C1 segment of cervical spinal cord (tissue), 14 donors: ENCODE results near the gene SLC13A3.
A peak's percentile ranks its signal among the peaks of the same experiment; 100 is the strongest.
"Not testable (repeated sequence)": the region's sequence is repeated elsewhere in the genome, so short reads cannot be mapped to it uniquely, and the experiment has no call there.

Experiments
- DNase-seq, 14 donors: peaks; one replicate each; lab custom pipeline; 2025; lab: John Stamatoyannopoulos, UW

SLC13A3 gene

DNA sequence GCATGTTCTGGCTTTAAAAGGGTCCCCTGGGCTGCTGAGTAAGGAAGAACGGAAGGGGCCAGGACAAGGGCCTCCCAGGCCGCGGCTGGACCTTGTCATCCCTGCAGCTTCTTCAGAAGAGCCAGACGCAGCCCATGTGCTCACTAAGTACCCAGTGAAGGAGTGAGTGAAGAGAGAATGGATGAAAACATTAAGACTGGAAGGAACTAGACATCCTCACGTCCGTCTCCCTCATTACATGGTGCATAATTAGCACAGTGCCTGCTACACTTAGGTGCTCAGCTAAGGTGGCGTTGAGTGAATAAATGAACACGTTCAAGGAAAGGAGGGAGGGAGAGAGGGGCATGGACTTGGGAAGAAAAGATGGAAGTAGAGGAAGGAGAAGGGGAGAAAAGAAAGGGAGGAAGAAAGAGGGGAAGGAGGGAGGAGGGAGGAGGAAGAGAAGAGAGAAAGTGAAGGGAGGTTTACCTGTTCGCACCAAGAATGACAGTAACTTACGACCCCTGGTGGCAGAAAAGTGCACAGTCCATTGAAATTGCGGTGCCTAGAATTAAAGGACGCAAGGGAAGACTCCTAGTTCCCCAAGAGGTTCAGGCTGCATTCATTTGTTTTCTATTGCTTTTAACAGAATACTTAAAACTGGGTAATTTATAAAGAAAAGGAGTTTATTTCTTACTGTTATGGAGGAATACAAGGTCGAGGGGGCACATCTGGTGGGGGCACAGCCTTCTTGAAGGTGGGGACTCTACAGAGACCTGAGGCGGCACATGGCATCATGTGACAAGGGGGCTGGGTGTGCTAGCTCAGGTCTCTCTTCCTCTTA lies 30.0 kb upstream of the SLC13A3 start:
- peak in 8 of 14 donors; percentile 12 to 43 (median 25) for DNase-seq

- no peak for DNase-seq
Observed at GRCh38 chr20:46680684-46681031, 29.4 kb upstream of the SLC13A3 start.

GRCh38 chr20:46678516-46678915 lies 27.3 kb upstream of the SLC13A3 start:
- no peak for DNase-seq

DNA sequence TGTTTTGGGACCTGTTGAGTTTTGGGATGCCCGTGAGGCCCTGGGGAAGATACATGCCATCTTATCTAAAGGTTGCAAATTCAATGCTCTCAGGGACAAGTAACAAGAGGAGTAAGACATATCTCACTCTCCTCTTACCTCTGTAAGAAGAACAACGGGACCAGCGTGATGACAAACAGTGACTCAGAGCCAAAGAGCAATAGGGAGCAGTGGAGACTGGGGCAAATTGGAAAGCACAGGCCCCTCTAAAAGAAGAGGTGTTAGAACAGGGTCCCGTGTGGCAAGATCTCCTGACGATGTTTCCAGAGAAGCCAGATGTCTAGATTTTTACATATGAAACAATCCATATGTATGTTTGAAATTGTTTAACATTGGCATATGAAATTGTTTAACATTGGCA lies 26.3 kb upstream of the SLC13A3 start:
- DNase-seq: no peak

DNA sequence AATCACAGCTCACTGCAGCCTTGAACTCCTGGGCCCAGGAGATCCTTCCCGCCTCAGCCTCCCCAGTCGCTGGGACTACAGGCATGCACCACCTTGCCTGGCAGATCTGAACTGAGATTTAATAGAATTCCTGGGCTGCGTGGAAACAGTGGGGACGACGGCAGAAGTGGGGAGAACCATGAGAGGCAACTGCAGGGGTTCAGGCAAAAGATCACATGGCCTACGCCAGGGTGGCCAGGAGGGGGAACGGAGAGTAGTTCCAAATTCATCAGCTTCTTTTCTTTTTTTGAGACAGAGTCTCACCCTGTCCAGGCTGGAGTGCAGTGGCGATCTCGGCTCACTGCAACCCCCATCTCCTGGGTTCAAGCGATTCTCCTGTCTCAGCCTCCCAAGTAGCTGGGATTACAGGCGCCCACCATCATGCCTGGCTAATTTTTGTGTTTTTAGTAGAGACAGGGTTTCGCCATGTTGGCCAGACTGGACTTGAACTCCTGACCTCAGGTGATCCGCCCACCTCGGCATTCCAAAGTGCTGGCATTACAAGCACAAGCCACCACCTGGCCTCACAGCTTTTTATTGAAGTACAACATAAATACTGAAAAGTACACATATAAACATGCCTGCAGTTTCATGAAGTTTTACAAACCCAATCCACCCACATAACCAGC lies 25.5 kb upstream of the SLC13A3 start:
- not testable (repeated sequence) for DNase-seq

DNA sequence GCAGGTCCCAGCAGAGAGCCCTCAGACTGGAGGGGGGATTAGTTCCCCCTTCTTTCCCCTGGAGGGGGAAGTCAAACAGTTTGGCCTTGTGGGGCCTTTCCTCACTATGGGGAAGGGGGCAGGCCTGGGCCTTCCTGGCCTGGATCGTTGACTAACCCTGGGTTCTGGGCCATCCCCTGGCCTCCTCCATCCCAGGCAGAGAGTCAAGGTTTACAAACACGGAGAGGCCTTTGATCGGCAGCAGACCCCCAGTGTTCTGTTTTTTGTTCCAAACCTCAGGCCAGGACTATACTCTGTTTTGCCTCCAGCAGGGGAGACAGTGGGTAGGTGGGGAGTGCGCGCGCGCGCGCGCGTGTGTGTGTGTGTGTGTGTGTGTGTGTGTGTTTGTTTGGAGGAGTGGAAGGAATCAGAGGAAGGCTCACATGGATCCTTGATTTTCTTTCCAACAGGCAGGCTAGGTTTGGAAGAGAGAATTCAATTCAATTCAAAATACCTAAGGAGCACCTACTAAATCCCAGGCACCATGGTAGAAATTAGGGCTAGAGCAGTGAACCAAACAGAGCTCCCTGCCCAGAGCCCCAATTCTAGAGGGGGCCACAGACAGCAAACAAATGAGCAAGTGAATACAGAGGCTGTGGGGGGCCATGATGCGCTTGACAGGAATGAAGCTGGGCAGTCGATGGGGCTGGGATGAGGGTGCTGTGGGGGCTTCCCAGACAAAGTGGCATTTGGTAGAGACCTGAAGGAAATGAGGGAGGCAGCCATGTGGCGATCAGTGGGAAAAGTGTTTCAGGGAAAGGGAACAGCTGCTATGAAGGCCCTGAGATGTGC lies 23.2 kb upstream of the SLC13A3 start:
- no peak for DNase-seq

DNA sequence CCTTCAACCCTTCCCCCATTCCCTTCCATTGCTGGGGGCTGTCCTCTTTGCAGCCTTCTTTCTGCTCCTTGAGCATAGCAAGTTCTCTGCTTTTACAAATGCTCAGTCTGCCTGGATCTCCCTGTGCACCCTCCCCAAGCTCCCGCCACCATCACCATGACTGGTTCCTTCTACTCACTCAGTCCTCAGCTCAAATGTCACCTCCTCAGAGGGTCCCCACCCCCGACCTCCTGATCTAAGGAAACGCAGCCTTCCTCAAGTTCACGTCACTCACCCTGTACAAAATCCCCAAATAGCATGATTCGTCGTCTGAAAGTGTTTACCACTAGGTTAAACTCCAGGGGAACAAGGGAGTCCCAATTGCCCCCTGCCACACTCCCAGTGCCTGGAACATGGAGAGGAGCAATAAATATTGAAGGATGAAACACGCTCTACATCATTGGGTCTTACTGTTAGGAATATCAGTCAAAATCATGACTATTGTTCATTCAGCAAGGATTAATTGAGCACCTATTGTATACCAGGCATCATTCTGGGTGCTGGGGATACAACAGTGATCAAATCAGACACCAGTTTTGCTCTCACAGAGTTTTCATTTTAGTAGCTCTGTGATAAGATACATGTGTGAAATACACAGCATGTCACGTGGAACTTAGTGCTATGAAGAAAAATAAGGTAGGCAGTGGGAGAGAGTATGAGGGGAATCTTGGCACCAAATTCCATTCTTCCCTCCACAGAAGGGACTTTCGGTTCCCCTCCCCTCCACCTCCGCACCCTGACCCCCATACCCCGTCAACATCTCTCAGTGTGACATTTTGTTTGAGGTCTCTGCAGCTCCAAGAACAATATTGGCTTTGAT lies 22.4 kb upstream of the SLC13A3 start:
- DNase-seq: no peak

- no peak for DNase-seq
Observed at GRCh38 chr20:46672543-46673148, 21.4 kb upstream of the SLC13A3 start.

DNA sequence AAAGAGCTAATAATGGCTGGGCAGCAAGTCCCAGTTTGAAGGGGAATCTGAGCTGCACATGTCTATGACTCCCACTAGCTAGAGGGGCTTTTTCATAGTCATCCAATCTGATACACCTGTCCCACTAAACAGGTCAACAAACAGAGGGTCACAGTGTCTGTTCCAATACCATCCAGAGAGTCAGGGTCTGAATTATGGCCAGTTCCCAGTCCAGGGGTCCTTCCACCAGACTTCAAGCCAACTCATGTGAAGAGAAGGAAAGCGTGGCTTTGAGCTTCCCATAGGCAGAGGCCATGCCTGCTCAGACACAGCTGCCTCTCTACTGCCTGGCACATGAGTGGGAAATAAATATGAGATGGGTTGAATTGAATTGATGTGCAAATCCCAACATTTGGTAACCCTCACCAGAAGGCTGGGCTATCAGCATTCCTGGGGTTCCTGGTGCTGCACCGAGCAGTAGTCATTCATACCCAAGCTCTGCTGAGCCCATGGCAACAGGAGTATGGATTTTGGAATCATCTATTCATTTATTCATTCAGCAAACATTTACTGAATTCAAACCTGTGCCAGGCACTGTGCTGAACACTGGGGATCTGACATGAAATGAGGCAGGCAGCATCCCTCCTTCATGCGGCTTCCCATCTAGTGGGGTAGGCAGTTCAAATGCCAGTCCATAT lies 20.7 kb upstream of the SLC13A3 start:
- DNase-seq: no peak

- DNase-seq: no peak
Observed at GRCh38 chr20:46670585-46671584, 19.6 kb upstream of the SLC13A3 start.

- DNase-seq: no peak
Observed at GRCh38 chr20:46670228-46670584, 18.9 kb upstream of the SLC13A3 start.

- no peak for DNase-seq
Observed at GRCh38 chr20:46666818-46667515, 15.7 kb upstream of the SLC13A3 start.

DNA sequence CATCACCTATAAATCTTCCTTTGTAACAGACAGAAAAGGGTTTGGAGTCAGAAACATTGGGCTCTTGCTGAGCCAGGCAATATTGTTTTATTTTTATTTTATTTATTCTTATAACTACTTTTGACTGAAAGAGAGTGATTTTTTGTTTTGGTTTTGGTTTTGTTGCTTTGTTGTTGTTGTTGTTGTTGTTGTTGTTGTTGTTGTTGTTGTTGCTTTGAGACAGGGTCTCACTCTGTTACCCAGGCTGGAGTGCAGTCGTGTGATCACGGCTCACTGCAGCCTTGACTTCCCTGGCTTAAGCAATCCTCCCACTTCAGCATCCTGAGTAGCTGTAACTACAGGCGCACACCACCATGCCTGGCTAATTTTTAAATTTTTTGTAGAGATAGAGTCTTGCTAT lies 15.0 kb upstream of the SLC13A3 start:
- DNase-seq: no peak

- DNase-seq: no peak
Observed at GRCh38 chr20:46665602-46666001, 14.3 kb upstream of the SLC13A3 start.

GRCh38 chr20:46663531-46663930 lies 12.3 kb upstream of the SLC13A3 start:
- DNase-seq: no peak

DNA sequence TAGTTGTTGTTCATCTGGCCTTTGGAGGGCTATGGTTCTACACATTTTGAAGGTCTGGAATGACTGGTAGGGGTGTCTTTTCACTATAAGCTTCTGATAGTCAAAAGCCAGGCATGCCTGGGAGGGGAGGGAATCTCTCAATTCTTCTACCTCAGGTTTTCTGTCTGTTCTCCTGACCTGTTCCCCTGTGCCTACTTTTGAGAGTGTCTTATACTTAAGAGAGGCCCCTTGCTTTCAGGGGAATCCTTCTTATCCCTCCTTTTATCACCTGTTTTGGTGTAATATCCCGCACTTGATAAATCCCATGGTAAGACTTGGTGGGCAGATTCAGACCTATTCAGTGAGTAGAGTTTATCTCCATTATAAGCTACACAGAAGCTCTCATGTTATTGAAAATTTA lies 10.4 kb upstream of the SLC13A3 start:
- no peak for DNase-seq

- DNase-seq: no peak
Observed at GRCh38 chr20:46660487-46660886, 9.2 kb upstream of the SLC13A3 start.

GRCh38 chr20:46657618-46658017 lies 6.4 kb upstream of the SLC13A3 start:
- no peak for DNase-seq

DNA sequence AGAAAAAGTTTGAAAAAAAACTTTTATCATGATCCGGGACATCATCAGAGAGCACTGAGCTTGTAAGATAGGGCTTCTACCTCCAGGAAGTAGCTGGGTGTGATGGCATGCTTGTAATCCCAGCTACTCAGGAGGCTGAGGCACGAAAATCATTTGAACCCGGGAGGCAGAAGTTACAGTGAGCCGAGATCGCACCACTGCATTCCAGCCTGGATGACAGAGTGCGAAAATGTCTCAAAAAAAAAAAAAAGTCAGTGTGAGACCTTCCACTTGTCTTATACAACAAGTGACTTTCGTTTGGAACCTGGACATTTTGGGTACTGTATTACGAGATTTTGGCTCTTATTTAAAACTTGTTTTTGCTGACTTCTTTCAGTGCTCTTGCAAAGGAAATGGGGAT lies 5.9 kb upstream of the SLC13A3 start:
- no peak for DNase-seq
